Loucy (cell line): Measurements from ENCODE around the gene SCT.

Experiments used
- H2AFZ ChIP-seq: fragments of 200-600 bp; sonication (generic); 2 replicates; pipeline ENCODE4 v1.6.0; 2016; ENCODE audit warnings: antibody characterized with exemption, mild to moderate bottlenecking, low read length, moderate library complexity
- H3F3A ChIP-seq: fragments of 200-600 bp; 2 replicates; pipeline ENCODE4 v1.6.0; 2016; ENCODE audit warnings: antibody characterized with exemption, low read depth, mild to moderate bottlenecking
- H3K27me3 ChIP-seq: fragments of 200-600 bp; sonication (generic); 2 replicates; pipeline ENCODE4 v1.6.1; 2014; ENCODE audit warnings: low read length, mild to moderate bottlenecking; ENCODE audit not compliant: insufficient read depth, poor library complexity, severe bottlenecking
- H3K36me3 ChIP-seq: fragments of 200-600 bp; sonication (generic); 2 replicates; pipeline ENCODE4 v1.6.1; 2016; ENCODE audit warnings: low read length; ENCODE audit not compliant: insufficient read depth
- H3K4me1 ChIP-seq: fragments of 200-600 bp; sonication (generic); 2 replicates; pipeline ENCODE4 v1.5.1; 2014; ENCODE audit warnings: low read length, mild to moderate bottlenecking; ENCODE audit not compliant: insufficient read depth, poor library complexity, severe bottlenecking
- H3K4me2 ChIP-seq: fragments of 200-600 bp; sonication (generic); 2 replicates; pipeline ENCODE4 v1.6.0; 2014; ENCODE audit warnings: antibody characterized with exemption, low read length, low read depth, mild to moderate bottlenecking; ENCODE audit not compliant: poor library complexity, severe bottlenecking
- H3K4me3 ChIP-seq: fragments of 200-600 bp; sonication (generic); 2 replicates; pipeline ENCODE4 v1.5.1; 2014; ENCODE audit warnings: low read length, mild to moderate bottlenecking, mixed read lengths; ENCODE audit not compliant: poor library complexity, severe bottlenecking
- H3K79me2 ChIP-seq: fragments of 200-600 bp; sonication (generic); 2 replicates; pipeline ENCODE4 v1.6.1; 2014; ENCODE audit warnings: low read length; ENCODE audit not compliant: insufficient read depth
- H3K9ac ChIP-seq: fragments of 200-600 bp; sonication (generic); 2 replicates; pipeline ENCODE4 v1.6.0; 2014; ENCODE audit warnings: mild to moderate bottlenecking, low read depth, low read length, moderate library complexity; ENCODE audit not compliant: poor library complexity, severe bottlenecking
- H3K9me2 ChIP-seq: fragments of 200-600 bp; sonication (generic); replicated peaks from 2 replicates; pipeline ENCODE4 v1.6.1; 2016; ENCODE audit warnings: low read depth, low read length, mixed read lengths
- H3K9me3 ChIP-seq: fragments of 200-600 bp; sonication (generic); 2 replicates; pipeline ENCODE4 v1.6.1; 2014; ENCODE audit warnings: mild to moderate bottlenecking, antibody characterized with exemption, low read length, low read depth; ENCODE audit not compliant: insufficient read depth
- H4K20me1 ChIP-seq: fragments of 200-600 bp; sonication (generic); 2 replicates; pipeline ENCODE4 v1.6.0; 2014; ENCODE audit warnings: antibody characterized with exemption, low read length, mild to moderate bottlenecking; ENCODE audit not compliant: insufficient read depth, poor library complexity, severe bottlenecking
- CTCF ChIP-seq: fragments of 200-600 bp; sonication (generic); conservative IDR thresholded peaks from 2 replicates; pipeline ENCODE4 v1.5.1; 2014; ENCODE audit warnings: mild to moderate bottlenecking, antibody characterized with exemption, low read length
- EZH2phosphoT487 ChIP-seq: fragments of 200-600 bp; IDR thresholded peaks from 2 replicates; pipeline ENCODE4 v1.6.1; 2018; ENCODE audit warnings: antibody characterized with exemption, mild to moderate bottlenecking, moderate library complexity, borderline replicate concordance

The SCT gene

GRCh38 chr11:665704-666281, 38.8 kb upstream of the SCT start:
- H4K20me1 ChIP-seq, result no peaks in the 10 kb centered on the region
- H3K9ac ChIP-seq, result no peak overlapping the region
- TF ChIP-seq EZH2phosphoT487 (no peak), CTCF (no peak)
- no peak overlapping the region for H3K4me3 ChIP-seq
- H3K36me3 ChIP-seq, result peaks cover 21% of the 10 kb centered on the region; the same call in 1 of the 2 replicates
- no peaks in the 10 kb centered on the region for H3K4me1 ChIP-seq
- no peaks in the 10 kb centered on the region for H3F3A ChIP-seq
- no peaks in the 10 kb centered on the region for H3K9me2 ChIP-seq
- H2AFZ ChIP-seq, result no peak overlapping the region
- H3K4me2 ChIP-seq, result no peak overlapping the region
- no peaks in the 10 kb centered on the region for H3K79me2 ChIP-seq
- no peaks in the 10 kb centered on the region for H3K27me3 ChIP-seq
- H3K9me3 ChIP-seq, result no peaks in the 10 kb centered on the region

DNA sequence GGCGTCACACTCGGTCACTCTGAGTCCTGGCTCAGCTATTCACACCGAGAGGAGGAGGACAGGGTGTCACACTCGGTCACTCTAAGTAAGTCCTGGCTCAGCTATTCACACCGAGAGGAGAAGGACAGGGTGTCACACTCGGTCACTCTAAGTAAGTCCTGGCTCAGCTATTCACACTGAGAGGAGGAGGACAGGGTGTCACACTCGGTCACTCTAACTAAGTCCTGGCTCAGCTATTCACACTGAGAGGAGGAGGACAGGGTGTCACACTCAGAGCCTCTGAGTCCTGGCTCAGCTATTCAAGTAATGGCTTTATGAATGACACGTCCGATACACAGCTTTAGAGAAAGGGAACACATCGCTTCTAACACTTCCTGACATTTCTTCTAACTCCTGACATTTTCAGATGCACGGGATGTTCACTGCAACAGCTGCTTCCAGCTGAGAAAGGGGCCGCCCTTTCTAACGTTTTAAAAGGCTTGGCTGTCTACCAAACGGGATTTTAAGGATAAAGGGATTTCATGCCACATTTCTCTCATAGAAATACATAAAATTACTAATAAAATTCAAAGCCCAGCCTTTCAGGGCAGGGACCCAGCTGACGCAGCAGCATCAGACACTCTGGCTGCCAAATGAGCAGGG, 38.2 kb upstream of the SCT start:
- no peak overlapping the region for H3K4me2 ChIP-seq
- H3K9ac ChIP-seq, result no peak overlapping the region
- no peak for TF ChIP-seq CTCF
- TF ChIP-seq EZH2phosphoT487, result no peak

GRCh38 chr11:662689-663274, 35.8 kb upstream of the SCT start:
- no peak overlapping the region for H3K4me3 ChIP-seq
- no peaks in the 10 kb centered on the region for H3K9me2 ChIP-seq
- H4K20me1 ChIP-seq, result no peaks in the 10 kb centered on the region
- peaks cover 39% of the 10 kb centered on the region; the same call in 1 of the 2 replicates for H3K36me3 ChIP-seq
- no peaks in the 10 kb centered on the region for H3K79me2 ChIP-seq
- no peak overlapping the region for H3K4me2 ChIP-seq
- no peaks in the 10 kb centered on the region for H3K27me3 ChIP-seq
- H3K4me1 ChIP-seq, result no peaks in the 10 kb centered on the region
- H3K9me3 ChIP-seq, result no peaks in the 10 kb centered on the region
- no peak overlapping the region for H3K9ac ChIP-seq
- H3F3A ChIP-seq, result no peaks in the 10 kb centered on the region
- TF ChIP-seq EZH2phosphoT487 (no peak), CTCF (peak; percentile 86)
- H2AFZ ChIP-seq, result no peak overlapping the region

More for the DNA sequence above, 38.2 kb upstream of the SCT start:
- no peaks in the 10 kb centered on the region for H3K79me2 ChIP-seq
- H2AFZ ChIP-seq, result no peak overlapping the region
- no peaks in the 10 kb centered on the region for H3K27me3 ChIP-seq
- no peak overlapping the region for H3K4me3 ChIP-seq
- no peaks in the 10 kb centered on the region for H4K20me1 ChIP-seq
- peaks cover 25% of the 10 kb centered on the region; the same call in 1 of the 2 replicates for H3K36me3 ChIP-seq
- no peaks in the 10 kb centered on the region for H3K9me3 ChIP-seq
- no peaks in the 10 kb centered on the region for H3K9me2 ChIP-seq
- no peaks in the 10 kb centered on the region for H3F3A ChIP-seq
- no peaks in the 10 kb centered on the region for H3K4me1 ChIP-seq
